Trophoblast cell (in vitro differentiated cells and primary cell): Measurements from ENCODE around the gene VGLL2.

Experiments used
- DNase-seq, 2 donors: peaks; one replicate each; pipeline ENCODE4 v3.0.0-alpha.2; 2016
- H2AFZ ChIP-seq: 2 replicates; pipeline ENCODE4 v1.6.1; 2013; ENCODE audit warnings: low read length, moderate library complexity, mild to moderate bottlenecking; ENCODE audit not compliant: insufficient read depth, poor library complexity
- H2AK5ac ChIP-seq: 2 replicates; pipeline ENCODE4 v1.6.1; 2013; ENCODE audit warnings: mild to moderate bottlenecking, low read length
- H2BK120ac ChIP-seq: 2 replicates; pipeline ENCODE4 v1.6.1; 2013; ENCODE audit warnings: low read length, mild to moderate bottlenecking, moderate library complexity; ENCODE audit not compliant: insufficient read depth, poor library complexity
- H2BK12ac ChIP-seq: 2 replicates; pipeline ENCODE4 v1.6.1; 2013; ENCODE audit warnings: mild to moderate bottlenecking, low read length, moderate library complexity
- H2BK5ac ChIP-seq: 2 replicates; pipeline ENCODE4 v1.6.1; 2013; ENCODE audit warnings: low read length, low read depth, moderate library complexity, mild to moderate bottlenecking; ENCODE audit not compliant: poor library complexity
- H3K14ac ChIP-seq: 2 replicates; pipeline ENCODE4 v1.6.1; 2013; ENCODE audit warnings: mild to moderate bottlenecking, low read length
- H3K18ac ChIP-seq: 2 replicates; pipeline ENCODE4 v1.6.1; 2013; ENCODE audit warnings: mild to moderate bottlenecking, low read length
- H3K23ac ChIP-seq: 2 replicates; pipeline ENCODE4 v1.6.1; 2013; ENCODE audit warnings: low read length
- H3K27ac ChIP-seq: 2 replicates; pipeline ENCODE4 v1.5.1; 2013; ENCODE audit warnings: low read depth, mild to moderate bottlenecking, inconsistent platforms, low read length, moderate library complexity
- H3K27me3 ChIP-seq: 2 replicates; pipeline ENCODE4 v1.6.1; 2013; ENCODE audit warnings: inconsistent platforms, mild to moderate bottlenecking, low read length, moderate library complexity; ENCODE audit not compliant: insufficient read depth
- H3K36me3 ChIP-seq, 2 experiments: 1 replicate in 1 of 2; 2 replicates in 1 of 2; pipeline ENCODE4 v1.6.1; 2013; ENCODE audit warnings: low read length in 2 of 2, mild to moderate bottlenecking in 2 of 2, moderate library complexity in 1 of 2; ENCODE audit not compliant: insufficient read depth in 2 of 2, control insufficient read depth in 1 of 2
- H3K4ac ChIP-seq: 2 replicates; pipeline ENCODE4 v1.6.1; 2013; ENCODE audit warnings: low read depth, mild to moderate bottlenecking, low read length, moderate library complexity
- H3K4me1 ChIP-seq, 2 experiments: 1 replicate in 1 of 2; 2 replicates in 1 of 2; pipeline ENCODE4 v1.6.1; 2013; ENCODE audit warnings: low read length in 2 of 2, mild to moderate bottlenecking in 2 of 2, moderate library complexity in 1 of 2; ENCODE audit not compliant: insufficient read depth in 2 of 2, control insufficient read depth in 1 of 2
- H3K4me2 ChIP-seq: 2 replicates; pipeline ENCODE4 v1.6.1; 2013; ENCODE audit warnings: inconsistent platforms, mild to moderate bottlenecking, low read length, moderate library complexity
- H3K4me3 ChIP-seq: 2 replicates; pipeline ENCODE4 v1.5.1; 2013; ENCODE audit warnings: mild to moderate bottlenecking, low read depth, low read length, inconsistent platforms
- H3K79me1 ChIP-seq: one replicate; pipeline ENCODE4 v1.6.1; 2013; ENCODE audit warnings: low read length
- H3K79me2 ChIP-seq: 2 replicates; pipeline ENCODE4 v1.6.1; 2013; ENCODE audit warnings: low read length, mild to moderate bottlenecking; ENCODE audit not compliant: control insufficient read depth, insufficient read depth, poor library complexity
- H3K9ac ChIP-seq: 2 replicates; pipeline ENCODE4 v1.6.1; 2013; ENCODE audit warnings: mild to moderate bottlenecking, low read length
- H3K9me3 ChIP-seq: 2 replicates; pipeline ENCODE4 v1.6.1; 2013; ENCODE audit warnings: low read depth, mild to moderate bottlenecking, control low read depth, inconsistent platforms, low read length; ENCODE audit not compliant: insufficient read depth
- H4K12ac ChIP-seq: 2 replicates; pipeline ENCODE4 v1.6.1; 2013; ENCODE audit warnings: low read depth, mild to moderate bottlenecking, low read length, moderate library complexity
- H4K8ac ChIP-seq: 2 replicates; pipeline ENCODE4 v1.6.1; 2013; ENCODE audit warnings: low read depth, mild to moderate bottlenecking, low read length, moderate library complexity
- H4K91ac ChIP-seq: one replicate; pipeline ENCODE4 v1.6.1; 2013; ENCODE audit warnings: low read depth, mild to moderate bottlenecking, low read length, moderate library complexity
- WGBS: extraction: QIAGEN DNeasy Blood & Tissue Kit; methylation state at CpG from one replicate; pipeline ENCODE4 v1.1.7; 2013; ENCODE audit warnings: missing lambda C conversion rate; ENCODE audit not compliant: insufficient read length, insufficient coverage; ENCODE audit errors: extremely low coverage; 5-methylcytosine and 5-hydroxymethylcytosine counted together

VGLL2 gene

DNA sequence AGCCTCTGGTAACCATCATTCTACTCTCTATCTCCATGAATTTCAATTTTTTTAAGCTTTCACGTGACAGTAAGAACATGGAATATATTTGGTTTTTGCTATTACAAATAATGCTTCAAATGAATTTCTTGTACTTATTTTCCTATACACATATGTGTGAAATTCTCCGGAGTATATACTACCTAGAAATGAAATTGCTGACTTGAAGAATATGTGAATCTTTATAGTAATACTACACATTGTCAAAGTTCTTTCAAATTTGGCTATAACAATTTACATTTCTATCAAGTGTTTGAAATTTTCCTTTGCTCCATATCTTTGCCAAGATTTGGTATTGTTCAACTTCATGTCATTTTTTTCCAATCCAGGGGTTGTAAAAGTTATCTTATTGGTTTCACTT is 11.6 kb upstream of the VGLL2 start:
- DNase-seq, result no peak
- no peaks in the 10 kb centered on the region for H3K27me3 ChIP-seq
- no peaks in the 10 kb centered on the region for H3K36me3 ChIP-seq
- no peak overlapping the region for H3K23ac ChIP-seq
- no peaks in the 10 kb centered on the region for H3K9me3 ChIP-seq
- H2AK5ac ChIP-seq, result no peak overlapping the region
- H3K14ac ChIP-seq, result no peak overlapping the region
- no peaks in the 10 kb centered on the region for H3K4me1 ChIP-seq
- no peak overlapping the region for H4K91ac ChIP-seq
- no peak overlapping the region for H4K8ac ChIP-seq
- no peak overlapping the region for H3K4me2 ChIP-seq
- H2BK12ac ChIP-seq, result no peak overlapping the region
- H2AFZ ChIP-seq, result no peak overlapping the region
- no peak overlapping the region for H3K9ac ChIP-seq
- no peak overlapping the region for H2BK120ac ChIP-seq
- H3K18ac ChIP-seq, result no peak overlapping the region
- no peak overlapping the region for H3K4ac ChIP-seq
- H3K79me2 ChIP-seq, result no peaks in the 10 kb centered on the region
- no CpG with 5 or more reads among the region's 2 CpGs for WGBS
- H2BK5ac ChIP-seq, result no peak overlapping the region
- H3K79me1 ChIP-seq, result no peaks in the 10 kb centered on the region
- no peak overlapping the region for H3K27ac ChIP-seq
- no peak overlapping the region for H3K4me3 ChIP-seq
- H4K12ac ChIP-seq, result no peak overlapping the region

DNA sequence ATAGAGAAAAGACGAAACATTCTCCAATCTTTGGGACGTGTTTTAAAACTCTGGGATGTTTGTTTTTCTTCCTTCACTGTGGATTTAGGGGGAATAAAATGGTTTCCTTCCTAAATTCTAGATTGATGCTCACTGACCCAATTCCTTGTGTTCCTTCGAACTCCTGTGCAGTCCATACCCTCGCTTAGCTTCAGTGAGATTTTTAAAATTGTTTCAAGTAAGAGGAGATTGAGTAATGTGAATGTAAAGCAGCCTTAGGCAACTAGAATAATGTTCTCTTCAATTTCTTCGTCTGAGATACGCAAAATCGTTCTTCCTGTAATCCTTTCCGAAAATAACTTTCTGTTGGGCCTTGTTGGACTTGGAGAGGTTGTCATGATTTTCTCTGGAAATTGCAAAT is 2.6 kb upstream of the VGLL2 start:
- H3K9ac ChIP-seq, result no peak overlapping the region
- H3K4me2 ChIP-seq, result no peak overlapping the region
- no peak overlapping the region for H2AK5ac ChIP-seq
- no peak overlapping the region for H2BK120ac ChIP-seq
- peaks cover 5% of the 10 kb centered on the region for H3K9me3 ChIP-seq
- H3K23ac ChIP-seq, result no peak overlapping the region
- peak in 1 of 2 donors; percentile 31 for DNase-seq
- H3K4me3 ChIP-seq, result no peak overlapping the region
- H3K4me1 ChIP-seq, result peaks cover 8 to 9% of the 10 kb centered on the region in 2 experiments
- no peak overlapping the region for H4K91ac ChIP-seq
- H3K36me3 ChIP-seq, result no peaks in the 10 kb centered on the region
- no peak overlapping the region for H2BK12ac ChIP-seq
- WGBS, result no CpG with 5 or more reads among the region's 8 CpGs
- H3K4ac ChIP-seq, result no peak overlapping the region
- no peaks in the 10 kb centered on the region for H3K79me1 ChIP-seq
- H3K14ac ChIP-seq, result no peak overlapping the region
- no peak overlapping the region for H2AFZ ChIP-seq
- no peak overlapping the region for H3K27ac ChIP-seq
- no peak overlapping the region for H3K18ac ChIP-seq
- no peaks in the 10 kb centered on the region for H3K79me2 ChIP-seq
- no peak overlapping the region for H4K8ac ChIP-seq
- H3K27me3 ChIP-seq, result peaks cover 46% of the 10 kb centered on the region
- H2BK5ac ChIP-seq, result no peak overlapping the region
- H4K12ac ChIP-seq, result no peak overlapping the region

DNA sequence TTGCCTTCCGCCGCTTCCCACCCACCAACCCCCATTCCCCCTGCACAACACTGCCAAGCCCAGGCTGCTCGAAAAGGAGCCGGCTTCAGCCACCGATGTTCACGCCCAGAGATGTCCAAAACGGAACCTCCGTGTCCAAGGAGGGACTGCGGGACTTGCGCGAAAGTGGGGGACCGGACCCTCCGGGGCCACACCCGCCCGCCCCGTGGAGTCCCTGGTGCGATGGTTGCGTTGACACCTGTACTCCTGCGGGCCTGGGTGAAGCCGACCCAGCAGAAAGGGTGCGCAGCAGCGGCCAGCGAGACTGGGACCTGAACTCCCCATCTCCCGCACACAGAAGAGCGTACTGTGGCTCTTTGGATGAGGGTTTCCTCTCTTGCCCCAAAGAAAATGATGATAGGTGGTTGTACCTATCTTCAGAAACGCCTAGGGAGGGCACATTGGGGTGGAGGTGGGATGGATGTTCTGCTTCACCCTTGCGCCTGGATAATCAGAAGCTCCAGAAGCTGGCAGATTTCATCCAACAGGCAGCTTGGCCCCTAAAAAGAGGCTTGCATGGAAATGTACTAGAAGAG is 1.9 kb upstream of the VGLL2 start:
- Histone ChIP-seq H2BK5ac (no peak overlapping the region), H3K27ac (no peak overlapping the region)

DNA sequence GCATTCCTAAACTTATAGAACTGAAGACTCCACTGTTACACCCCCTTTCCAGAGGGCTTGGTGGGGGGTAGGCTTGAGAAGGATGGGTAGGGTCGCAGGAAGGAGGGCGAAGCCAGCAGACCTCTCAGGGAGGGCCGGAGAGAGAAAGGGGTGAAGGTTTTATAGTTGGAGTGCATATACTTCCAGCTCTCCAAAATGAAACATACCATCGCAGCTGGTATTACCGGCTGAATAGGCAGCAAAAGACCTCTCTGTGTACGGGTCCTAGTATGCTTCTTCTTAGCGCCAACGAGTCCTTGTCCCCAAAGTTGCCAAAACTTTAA is 1.0 kb upstream of the VGLL2 start:
- no peak overlapping the region for H2BK5ac ChIP-seq
- no peak overlapping the region for H3K27ac ChIP-seq
- H3K27me3 ChIP-seq, result peaks cover 59% of the 10 kb centered on the region
- H3K4me1 ChIP-seq, result peaks cover 8 to 9% of the 10 kb centered on the region in 2 experiments
- H2BK12ac ChIP-seq, result no peak overlapping the region
- no peak overlapping the region for H3K9ac ChIP-seq
- no peak overlapping the region for H2BK120ac ChIP-seq
- no CpG with 5 or more reads among the region's 8 CpGs for WGBS
- H3K79me1 ChIP-seq, result no peaks in the 10 kb centered on the region
- peaks cover 5% of the 10 kb centered on the region for H3K9me3 ChIP-seq
- no peaks in the 10 kb centered on the region for H3K36me3 ChIP-seq
- no peak overlapping the region for H2AFZ ChIP-seq
- H3K23ac ChIP-seq, result no peak overlapping the region
- no peak overlapping the region for H3K4ac ChIP-seq
- H3K4me2 ChIP-seq, result peak overlapping the region; percentile 75
- no peaks in the 10 kb centered on the region for H3K79me2 ChIP-seq
- no peak overlapping the region for H4K12ac ChIP-seq
- no peak overlapping the region for H3K14ac ChIP-seq
- no peak overlapping the region for H2AK5ac ChIP-seq
- H3K18ac ChIP-seq, result no peak overlapping the region
- no peak overlapping the region for H4K91ac ChIP-seq
- no peak for DNase-seq
- no peak overlapping the region for H4K8ac ChIP-seq
- no peak overlapping the region for H3K4me3 ChIP-seq

More for the DNA sequence above, 1.9 kb upstream of the VGLL2 start:
- Histone ChIP-seq H4K91ac (no peak overlapping the region), H3K79me1 (no peaks in the 10 kb centered on the region), H3K9me3 (peaks cover 5% of the 10 kb centered on the region), H3K18ac (no peak overlapping the region), H3K79me2 (no peaks in the 10 kb centered on the region), H3K9ac (no peak overlapping the region), H4K8ac (no peak overlapping the region), H2AFZ (no peak overlapping the region), H2BK12ac (no peak overlapping the region), H3K4me1 (peaks cover 8 to 9% of the 10 kb centered on the region in 2 experiments), H3K27me3 (peaks cover 53% of the 10 kb centered on the region), H3K14ac (no peak overlapping the region), H3K4ac (no peak overlapping the region), H3K23ac (no peak overlapping the region), H3K4me2 (no peak overlapping the region), H4K12ac (no peak overlapping the region), H2BK120ac (no peak overlapping the region), H3K4me3 (no peak overlapping the region), H2AK5ac (no peak overlapping the region), H3K36me3 (no peaks in the 10 kb centered on the region)
- no peak for DNase-seq
- no CpG with 5 or more reads among the region's 27 CpGs for WGBS
